Measurements from ENCODE around the gene CPD. TPM values are rescaled to one million over a fixed set of nuclear protein-coding genes. Genes with fewer than 3 reads are reported as not detected.

The CPD gene
- total and polyA plus RNA-seq, 2 of the 13 experiments (the other 11 are each of a cell fraction or from before 2014, with no cell fraction given): 46.1 to 72.3 TPM

DNA sequence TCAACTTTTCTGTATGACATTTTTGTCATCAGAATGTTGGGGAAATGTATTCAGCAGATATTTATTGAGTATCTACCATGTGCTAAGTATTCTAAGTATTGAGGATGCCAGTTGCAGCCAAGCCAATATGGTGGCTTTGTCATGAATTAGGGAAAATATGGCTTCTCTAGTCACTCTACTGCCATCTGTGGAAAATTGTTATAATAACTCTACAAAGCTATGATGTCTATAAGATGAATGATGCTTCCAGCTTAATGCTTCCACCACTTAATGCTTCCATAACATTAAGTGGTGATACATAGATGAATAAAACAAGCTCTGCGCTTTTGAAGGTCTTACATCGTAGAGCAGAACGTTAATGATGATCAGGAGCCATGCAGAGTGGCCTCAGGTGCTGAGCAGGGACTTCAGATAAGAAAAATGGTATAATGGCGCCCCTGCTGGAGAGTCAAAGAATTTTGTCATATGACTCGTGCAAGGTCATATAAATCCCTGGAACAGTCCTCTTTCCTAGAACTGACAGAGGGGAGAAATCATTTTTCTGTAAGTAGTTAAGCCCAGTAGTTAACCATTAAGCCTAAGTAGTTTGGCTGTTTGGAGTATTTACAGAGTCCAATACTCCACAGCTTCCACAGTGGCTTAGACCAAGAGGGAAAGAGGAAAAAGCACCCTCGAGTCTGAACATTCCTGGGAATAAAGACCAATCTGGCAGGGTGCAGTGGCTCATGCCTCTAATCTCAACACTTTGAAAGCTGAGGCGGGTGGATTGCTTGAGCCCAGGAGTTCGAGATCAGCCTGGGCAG lies 42.2 kb upstream of the CPD start (continued):
- TF ChIP-seq, protein P1, sequence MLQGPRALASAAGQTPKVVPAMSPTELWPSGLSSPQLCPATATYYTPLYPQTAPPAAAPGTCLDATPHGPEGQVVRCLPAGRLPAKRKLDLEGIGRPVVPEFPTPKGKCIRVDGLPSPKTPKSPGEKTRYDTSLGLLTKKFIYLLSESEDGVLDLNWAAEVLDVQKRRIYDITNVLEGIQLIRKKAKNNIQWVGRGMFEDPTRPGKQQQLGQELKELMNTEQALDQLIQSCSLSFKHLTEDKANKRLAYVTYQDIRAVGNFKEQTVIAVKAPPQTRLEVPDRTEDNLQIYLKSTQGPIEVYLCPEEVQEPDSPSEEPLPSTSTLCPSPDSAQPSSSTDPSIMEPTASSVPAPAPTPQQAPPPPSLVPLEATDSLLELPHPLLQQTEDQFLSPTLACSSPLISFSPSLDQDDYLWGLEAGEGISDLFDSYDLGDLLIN (CRISPR knock-in tag; IDR thresholded peaks at IDR 0.05; ENCODE audit: borderline replicate concordance): no peak
- TF ChIP-seq, protein P2, sequence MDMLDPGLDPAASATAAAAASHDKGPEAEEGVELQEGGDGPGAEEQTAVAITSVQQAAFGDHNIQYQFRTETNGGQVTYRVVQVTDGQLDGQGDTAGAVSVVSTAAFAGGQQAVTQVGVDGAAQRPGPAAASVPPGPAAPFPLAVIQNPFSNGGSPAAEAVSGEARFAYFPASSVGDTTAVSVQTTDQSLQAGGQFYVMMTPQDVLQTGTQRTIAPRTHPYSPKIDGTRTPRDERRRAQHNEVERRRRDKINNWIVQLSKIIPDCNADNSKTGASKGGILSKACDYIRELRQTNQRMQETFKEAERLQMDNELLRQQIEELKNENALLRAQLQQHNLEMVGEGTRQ (IDR thresholded peaks at IDR 0.05; ENCODE audit: low read depth, low read length): no peak
- TF ChIP-seq, protein P2 (CRISPR knock-in tag; IDR thresholded peaks at IDR 0.05; ENCODE audit: borderline replicate concordance): peak; percentile 43
- TF ChIP-seq CBFB (CRISPR knock-in tag; IDR thresholded peaks at IDR 0.05): no peak
- TF ChIP-seq ZNF724P (CRISPR knock-in tag; IDR thresholded peaks at IDR 0.05; ENCODE audit: borderline replicate concordance): no peak
- TF ChIP-seq, protein P3, sequence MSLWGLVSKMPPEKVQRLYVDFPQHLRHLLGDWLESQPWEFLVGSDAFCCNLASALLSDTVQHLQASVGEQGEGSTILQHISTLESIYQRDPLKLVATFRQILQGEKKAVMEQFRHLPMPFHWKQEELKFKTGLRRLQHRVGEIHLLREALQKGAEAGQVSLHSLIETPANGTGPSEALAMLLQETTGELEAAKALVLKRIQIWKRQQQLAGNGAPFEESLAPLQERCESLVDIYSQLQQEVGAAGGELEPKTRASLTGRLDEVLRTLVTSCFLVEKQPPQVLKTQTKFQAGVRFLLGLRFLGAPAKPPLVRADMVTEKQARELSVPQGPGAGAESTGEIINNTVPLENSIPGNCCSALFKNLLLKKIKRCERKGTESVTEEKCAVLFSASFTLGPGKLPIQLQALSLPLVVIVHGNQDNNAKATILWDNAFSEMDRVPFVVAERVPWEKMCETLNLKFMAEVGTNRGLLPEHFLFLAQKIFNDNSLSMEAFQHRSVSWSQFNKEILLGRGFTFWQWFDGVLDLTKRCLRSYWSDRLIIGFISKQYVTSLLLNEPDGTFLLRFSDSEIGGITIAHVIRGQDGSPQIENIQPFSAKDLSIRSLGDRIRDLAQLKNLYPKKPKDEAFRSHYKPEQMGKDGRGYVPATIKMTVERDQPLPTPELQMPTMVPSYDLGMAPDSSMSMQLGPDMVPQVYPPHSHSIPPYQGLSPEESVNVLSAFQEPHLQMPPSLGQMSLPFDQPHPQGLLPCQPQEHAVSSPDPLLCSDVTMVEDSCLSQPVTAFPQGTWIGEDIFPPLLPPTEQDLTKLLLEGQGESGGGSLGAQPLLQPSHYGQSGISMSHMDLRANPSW (CRISPR knock-in tag; IDR thresholded peaks at IDR 0.05; ENCODE audit: borderline replicate concordance): no peak
- TF ChIP-seq, protein P4, sequence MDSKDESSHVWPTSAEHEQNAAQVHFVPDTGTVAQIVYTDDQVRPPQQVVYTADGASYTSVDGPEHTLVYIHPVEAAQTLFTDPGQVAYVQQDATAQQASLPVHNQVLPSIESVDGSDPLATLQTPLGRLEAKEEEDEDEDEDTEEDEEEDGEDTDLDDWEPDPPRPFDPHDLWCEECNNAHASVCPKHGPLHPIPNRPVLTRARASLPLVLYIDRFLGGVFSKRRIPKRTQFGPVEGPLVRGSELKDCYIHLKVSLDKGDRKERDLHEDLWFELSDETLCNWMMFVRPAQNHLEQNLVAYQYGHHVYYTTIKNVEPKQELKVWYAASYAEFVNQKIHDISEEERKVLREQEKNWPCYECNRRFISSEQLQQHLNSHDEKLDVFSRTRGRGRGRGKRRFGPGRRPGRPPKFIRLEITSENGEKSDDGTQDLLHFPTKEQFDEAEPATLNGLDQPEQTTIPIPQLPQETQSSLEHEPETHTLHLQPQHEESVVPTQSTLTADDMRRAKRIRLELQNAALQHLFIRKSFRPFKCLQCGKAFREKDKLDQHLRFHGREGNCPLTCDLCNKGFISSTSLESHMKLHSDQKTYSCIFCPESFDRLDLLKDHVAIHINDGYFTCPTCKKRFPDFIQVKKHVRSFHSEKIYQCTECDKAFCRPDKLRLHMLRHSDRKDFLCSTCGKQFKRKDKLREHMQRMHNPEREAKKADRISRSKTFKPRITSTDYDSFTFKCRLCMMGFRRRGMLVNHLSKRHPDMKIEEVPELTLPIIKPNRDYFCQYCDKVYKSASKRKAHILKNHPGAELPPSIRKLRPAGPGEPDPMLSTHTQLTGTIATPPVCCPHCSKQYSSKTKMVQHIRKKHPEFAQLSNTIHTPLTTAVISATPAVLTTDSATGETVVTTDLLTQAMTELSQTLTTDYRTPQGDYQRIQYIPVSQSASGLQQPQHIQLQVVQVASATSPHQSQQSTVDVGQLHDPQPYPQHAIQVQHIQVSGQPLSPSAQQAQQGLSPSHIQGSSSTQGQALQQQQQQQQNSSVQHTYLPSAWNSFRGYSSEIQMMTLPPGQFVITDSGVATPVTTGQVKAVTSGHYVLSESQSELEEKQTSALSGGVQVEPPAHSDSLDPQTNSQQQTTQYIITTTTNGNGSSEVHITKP (CRISPR knock-in tag; IDR thresholded peaks at IDR 0.05; ENCODE audit: low read depth): peak; percentile 95
- TF ChIP-seq ZNF816 (CRISPR knock-in tag; IDR thresholded peaks at IDR 0.05; ENCODE audit: borderline replicate concordance): no peak
- peak; percentile 33 for TF ChIP-seq ZEB1 (IDR thresholded peaks at IDR 0.05; ENCODE audit: insufficient replicate concordance, low read depth)
- TF ChIP-seq ZNF30 (CRISPR knock-in tag; IDR thresholded peaks at IDR 0.05): no peak
- no peak for TF ChIP-seq SP2 (CRISPR knock-in tag; IDR thresholded peaks at IDR 0.05)
- TF ChIP-seq, protein P5, sequence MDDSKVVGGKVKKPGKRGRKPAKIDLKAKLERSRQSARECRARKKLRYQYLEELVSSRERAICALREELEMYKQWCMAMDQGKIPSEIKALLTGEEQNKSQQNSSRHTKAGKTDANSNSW (CRISPR knock-in tag; IDR thresholded peaks at IDR 0.05; ENCODE audit: borderline replicate concordance): no peak
- TF ChIP-seq PHB2 (IDR thresholded peaks at IDR 0.05; ENCODE audit: partially characterized antibody): no peak
- TF ChIP-seq GFI1 (CRISPR knock-in tag; IDR thresholded peaks at IDR 0.05; ENCODE audit: borderline replicate concordance): 0 out of 2 replicates have a peak, but pooled peaks have one; percentile 49
- TF ChIP-seq ATF7 (IDR thresholded peaks at IDR 0.05): no peak
- no peak for TF ChIP-seq ATF7 (CRISPR knock-in tag; IDR thresholded peaks at IDR 0.05)
- TF ChIP-seq CAMTA2 (CRISPR knock-in tag; IDR thresholded peaks at IDR 0.05; ENCODE audit: borderline replicate concordance): no peak
- TF ChIP-seq PTBP1 (IDR thresholded peaks at IDR 0.05; ENCODE audit: low read depth, low read length, poor library complexity, severe bottlenecking): no peak
- 0 out of 2 replicates have a peak, but pooled peaks have one; percentile 44 for TF ChIP-seq NKX3-1 (CRISPR knock-in tag; IDR thresholded peaks at IDR 0.05)
